ENCODE data around the gene PPP1R1C. TPM values are rescaled to one million over a fixed set of nuclear protein-coding genes. Genes with fewer than 3 reads are reported as not detected.

The PPP1R1C gene
- total RNA-seq, 1 experiment from 2014 or later: 2.0 TPM

DNA sequence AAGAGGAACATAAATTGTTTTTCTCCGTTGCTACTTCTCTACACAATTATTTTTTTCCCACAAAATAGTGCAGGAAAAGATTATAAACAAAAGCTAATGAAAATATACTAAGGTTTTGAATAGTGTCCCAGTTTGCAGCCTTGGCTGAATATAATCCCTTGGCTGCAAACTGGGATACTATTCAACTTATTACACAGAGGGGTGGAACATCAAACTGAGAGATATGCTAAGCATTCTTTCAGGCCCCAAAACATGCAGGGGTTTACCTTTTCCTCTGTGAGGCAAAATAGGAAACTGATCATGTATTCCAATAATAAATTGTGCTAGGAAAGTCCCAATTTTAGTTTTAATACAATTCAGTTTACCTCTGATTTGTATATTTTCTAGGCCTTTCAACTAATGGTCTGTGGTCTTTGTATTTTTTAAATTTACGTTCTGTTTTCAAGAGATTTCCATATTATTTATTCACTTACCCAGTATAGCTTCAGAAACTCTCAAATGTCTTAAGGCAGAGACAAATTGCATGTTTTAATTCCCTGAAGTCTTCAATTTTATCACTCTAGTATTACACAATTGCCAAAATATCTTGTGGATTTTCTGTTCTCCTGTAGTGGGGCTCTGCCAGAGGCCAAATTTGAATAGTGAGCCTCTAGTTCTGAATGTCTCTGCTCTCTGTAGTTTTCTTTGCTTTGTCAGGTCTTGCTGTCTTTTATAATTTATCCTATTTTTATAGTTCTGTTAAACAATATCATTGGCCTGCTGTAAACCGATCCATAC lies 63.9 kb downstream of the PPP1R1C start:
- no peak for TF ChIP-seq CTCF (IDR thresholded peaks at IDR 0.05; ENCODE audit: unreplicated experiment)
- H3K27me3 Mint-ChIP-seq (ENCODE audit: unreplicated experiment): no peaks in the 10 kb centered on the region
- BruUV-seq (replicated peaks): no TSS peak
- H3K4me1 Mint-ChIP-seq (ENCODE audit: low read depth, unreplicated experiment): no peaks in the 10 kb centered on the region
- no peak overlapping the region for H3K4me3 Mint-ChIP-seq (ENCODE audit: low read depth, unreplicated experiment)
- H3K36me3 Mint-ChIP-seq (ENCODE audit: insufficient read depth, unreplicated experiment): no peaks in the 10 kb centered on the region
- intact Hi-C loops (cut with micrococcal nuclease; ENCODE audit: unreplicated experiment): no loop called here
- no peaks in the 10 kb centered on the region for H3K9me3 Mint-ChIP-seq (ENCODE audit: low read depth, unreplicated experiment)
- H3K27ac Mint-ChIP-seq (ENCODE audit: unreplicated experiment): no peak overlapping the region
- CTCF ChIA-PET: no interaction called here
- no peak for DNase-seq

- no peaks in the 10 kb centered on the region for H3K4me1 Mint-ChIP-seq (ENCODE audit: low read depth, unreplicated experiment)
- CTCF ChIA-PET: no interaction called here
- no peak overlapping the region for H3K27ac Mint-ChIP-seq (ENCODE audit: unreplicated experiment)
Measured at GRCh38 chr2:182050333-182051135, 64.9 kb downstream of the PPP1R1C start.

DNA sequence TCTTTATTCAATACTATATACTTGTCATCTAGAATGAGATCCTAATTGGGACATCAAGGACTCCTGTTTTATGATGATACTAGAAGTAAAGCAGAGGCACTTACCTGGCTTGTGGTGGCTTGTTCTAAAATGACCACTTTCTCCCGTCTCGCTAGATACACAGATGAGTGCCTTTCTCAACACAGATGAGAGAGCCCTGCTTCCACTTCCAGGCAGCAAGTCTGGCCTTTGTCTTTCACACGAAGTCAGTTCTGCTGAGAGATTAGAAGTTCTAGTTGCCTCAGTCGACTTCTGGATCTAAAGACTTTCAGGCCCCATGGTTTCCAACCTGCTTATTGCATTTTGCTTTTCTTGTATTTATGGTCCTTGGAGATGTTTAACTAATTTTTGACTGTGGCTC lies 70.3 kb downstream of the PPP1R1C start:
- Mint-ChIP-seq H3K9me3 (ENCODE audit: low read depth, unreplicated experiment) (no peaks in the 10 kb centered on the region), H3K27ac (ENCODE audit: unreplicated experiment) (no peak overlapping the region), H3K4me3 (ENCODE audit: low read depth, unreplicated experiment) (no peak overlapping the region), H3K27me3 (ENCODE audit: unreplicated experiment) (no peaks in the 10 kb centered on the region), H3K36me3 (ENCODE audit: insufficient read depth, unreplicated experiment) (no peaks in the 10 kb centered on the region), H3K4me1 (ENCODE audit: low read depth, unreplicated experiment) (no peaks in the 10 kb centered on the region)
- no TSS peak for BruUV-seq (replicated peaks)
- CTCF ChIA-PET: no interaction called here
- intact Hi-C loops (cut with micrococcal nuclease; ENCODE audit: unreplicated experiment): no loop called here
- DNase-seq: no peak
- TF ChIP-seq CTCF (IDR thresholded peaks at IDR 0.05; ENCODE audit: unreplicated experiment): no peak

More at GRCh38 chr2:182050333-182051135, 64.9 kb downstream of the PPP1R1C start:
- Mint-ChIP-seq H3K36me3 (ENCODE audit: insufficient read depth, unreplicated experiment) (no peaks in the 10 kb centered on the region), H3K4me3 (ENCODE audit: low read depth, unreplicated experiment) (no peak overlapping the region), H3K27me3 (ENCODE audit: unreplicated experiment) (no peaks in the 10 kb centered on the region), H3K9me3 (ENCODE audit: low read depth, unreplicated experiment) (no peaks in the 10 kb centered on the region)
- TF ChIP-seq CTCF (IDR thresholded peaks at IDR 0.05; ENCODE audit: unreplicated experiment): no peak
- DNase-seq: no peak
- no TSS peak for BruUV-seq (replicated peaks)
- intact Hi-C loops (cut with micrococcal nuclease; ENCODE audit: unreplicated experiment): no loop called here

DNA sequence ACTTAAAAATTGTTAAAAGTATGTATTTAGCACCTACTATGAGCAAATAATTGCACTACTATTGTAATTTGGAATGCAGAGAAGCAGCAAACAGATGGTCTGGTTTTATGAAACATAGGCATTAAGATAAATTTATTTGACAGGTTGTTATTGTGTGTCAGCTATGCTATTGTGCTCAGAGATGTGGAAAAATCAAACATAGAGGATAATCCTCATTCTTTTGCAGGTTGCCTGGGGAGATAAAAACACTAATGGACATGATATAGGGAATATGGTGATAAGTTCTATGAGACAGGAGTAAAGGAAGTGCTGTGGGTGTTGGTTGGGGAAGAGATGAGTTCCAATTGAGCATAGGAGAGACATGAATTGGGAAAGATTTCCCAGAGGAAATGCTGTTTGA lies 71.3 kb downstream of the PPP1R1C start:
- Mint-ChIP-seq H3K9me3 (ENCODE audit: low read depth, unreplicated experiment) (no peaks in the 10 kb centered on the region), H3K27me3 (ENCODE audit: unreplicated experiment) (no peaks in the 10 kb centered on the region), H3K36me3 (ENCODE audit: insufficient read depth, unreplicated experiment) (no peaks in the 10 kb centered on the region), H3K4me3 (ENCODE audit: low read depth, unreplicated experiment) (no peak overlapping the region), H3K4me1 (ENCODE audit: low read depth, unreplicated experiment) (no peaks in the 10 kb centered on the region), H3K27ac (ENCODE audit: unreplicated experiment) (no peak overlapping the region)
- no peak for TF ChIP-seq CTCF (IDR thresholded peaks at IDR 0.05; ENCODE audit: unreplicated experiment)
- no TSS peak for BruUV-seq (replicated peaks)
- DNase-seq: no peak
- CTCF ChIA-PET: no interaction called here
- intact Hi-C loops (cut with micrococcal nuclease; ENCODE audit: unreplicated experiment): no loop called here
